HUES64 (cell line): ENCODE results near the gene AMD1.

ENCODE experiments used
- H3K27ac ChIP-seq: 2 replicates; pipeline ENCODE4 v1.7.0; 2013; ENCODE audit warnings: low read depth, low read length, inconsistent platforms
- H3K27me3 ChIP-seq: 2 replicates; pipeline ENCODE4 v1.6.1; 2013; ENCODE audit warnings: mild to moderate bottlenecking, low read length; ENCODE audit not compliant: insufficient read depth
- H3K36me3 ChIP-seq: 2 replicates; pipeline ENCODE4 v1.6.1; 2013; ENCODE audit warnings: mild to moderate bottlenecking, low read length; ENCODE audit not compliant: insufficient read depth
- H3K4me1 ChIP-seq: 2 replicates; pipeline ENCODE4 v1.6.1; 2013; ENCODE audit warnings: mild to moderate bottlenecking, low read length, moderate library complexity; ENCODE audit not compliant: insufficient read depth
- H3K4me3 ChIP-seq: 2 replicates; pipeline ENCODE4 v1.5.1; 2013; ENCODE audit warnings: mild to moderate bottlenecking, low read length, moderate library complexity
- H3K9ac ChIP-seq: 2 replicates; pipeline ENCODE4 v1.6.1; 2013; ENCODE audit warnings: mild to moderate bottlenecking, low read depth, low read length
- H3K9me3 ChIP-seq: 2 replicates; pipeline ENCODE4 v1.6.1; 2013; ENCODE audit warnings: low read depth, low read length; ENCODE audit not compliant: insufficient read depth
- WGBS: fragments of 150-250, 120-280 bp; methylation state at CpG from one replicate; pipeline ENCODE4 v1.1.7; 2013; ENCODE audit warnings: missing lambda C conversion rate; 5-methylcytosine and 5-hydroxymethylcytosine counted together

Gene AMD1

DNA sequence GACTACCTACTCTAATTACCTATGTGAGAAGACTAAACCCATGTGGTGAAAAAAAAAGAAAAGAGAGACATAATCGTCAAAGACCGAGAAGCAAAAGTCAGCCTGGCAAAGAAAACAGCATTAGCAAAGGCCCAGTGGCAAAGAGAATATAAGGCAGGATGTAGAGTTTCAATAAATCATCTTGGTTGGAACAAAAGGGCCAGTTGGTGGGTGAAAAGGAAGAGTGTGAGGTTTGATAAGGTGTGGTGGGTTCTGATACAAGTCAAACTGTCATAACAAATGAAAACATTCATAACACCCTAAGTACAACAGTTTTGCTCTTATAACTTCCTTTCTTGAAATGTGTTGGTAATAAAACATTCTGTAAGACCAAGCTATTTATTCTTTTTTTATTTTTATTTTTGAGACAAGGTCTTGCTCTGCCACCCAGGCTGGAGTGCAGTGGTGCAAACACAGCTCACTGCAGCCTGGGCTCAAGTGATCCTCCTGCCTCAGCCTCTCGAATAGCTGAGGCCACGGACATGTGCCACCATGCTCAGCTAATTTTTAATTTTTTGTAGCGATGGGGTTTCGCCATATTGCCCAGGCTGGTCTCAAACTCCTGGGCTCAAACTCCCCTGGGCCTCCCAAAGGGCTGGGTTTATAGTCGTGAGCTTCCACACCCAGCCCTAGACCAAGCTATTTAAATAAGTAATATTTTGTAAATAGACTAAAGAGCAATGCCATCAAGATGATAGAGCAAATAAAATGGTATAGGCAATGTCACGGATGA lies 65.0 kb downstream of the AMD1 start:
- WGBS = 95% methylated on average over 6 of the region's 8 CpGs
- Histone ChIP-seq H3K4me3 (no peak overlapping the region), H3K4me1 (no peaks in the 10 kb centered on the region), H3K27me3 (no peaks in the 10 kb centered on the region), H3K36me3 (no peaks in the 10 kb centered on the region), H3K9me3 (no peaks in the 10 kb centered on the region), H3K27ac (no peak overlapping the region), H3K9ac (no peak overlapping the region)

DNA sequence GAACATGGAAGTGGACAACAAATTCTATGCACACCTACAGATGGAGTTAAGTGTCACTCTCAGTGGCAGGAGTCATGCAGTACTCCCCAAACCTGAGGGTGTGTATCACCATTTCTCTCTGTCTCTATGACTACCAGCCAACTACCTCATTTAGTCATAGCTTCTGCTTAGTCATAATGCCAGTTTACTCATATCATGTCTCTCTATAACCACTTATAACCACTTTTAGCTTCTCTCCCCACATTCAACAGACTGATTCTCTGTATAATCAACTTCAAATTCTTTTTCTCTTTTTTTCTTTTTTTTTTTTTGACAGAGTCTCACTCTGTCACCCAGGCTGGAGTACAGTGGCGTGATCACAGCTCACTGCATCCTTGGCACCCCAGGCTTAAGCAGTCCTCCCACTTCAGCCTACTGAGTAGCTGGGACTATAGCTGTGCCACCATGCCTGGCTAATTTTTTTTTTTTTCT lies 70.1 kb downstream of the AMD1 start:
- Histone ChIP-seq H3K27me3 (no peaks in the 10 kb centered on the region), H3K9ac (no peak overlapping the region), H3K36me3 (no peaks in the 10 kb centered on the region), H3K4me3 (no peak overlapping the region), H3K4me1 (no peaks in the 10 kb centered on the region), H3K27ac (no peak overlapping the region), H3K9me3 (no peaks in the 10 kb centered on the region)
- WGBS = 94% methylated on average over 1 of the region's 1 CpG
